Glomerular endothelial cell (primary cell): Measurements from ENCODE around the gene UBE2C. TPM values are rescaled to one million over a fixed set of nuclear protein-coding genes. Genes with fewer than 3 reads are reported as not detected.

ENCODE experiments used
- DNase-seq: peaks from one replicate; pipeline ENCODE4 v3.0.0-alpha.2; 2011; ENCODE audit warnings: low read depth, low spot score; ENCODE audit errors: extremely low read depth
- total RNA-seq: library from RNA; depleted of rRNA; stranded (reverse); fragments of >200 nt; gene quantifications from 2 replicates; pipeline ENCODE4 v1.2.3, GENCODE V29; 2015

The UBE2C gene
- total RNA-seq, 1 donor from 2014 or later = 38.3 TPM

GRCh38 chr20:45832619-45833018 lies 20.2 kb downstream of the UBE2C start:
- DNase-seq = no peak

- DNase-seq = no peak
Measured at GRCh38 chr20:45833030-45833882, 20.8 kb downstream of the UBE2C start, which contains the start of gene SNX21. SNX21 (plus strand) TSS chr20:45833799; CDS start chr20:45833920, 121 bp downstream.

- DNase-seq = no peak
Measured at GRCh38 chr20:45833883-45834796, 21.7 kb downstream of the UBE2C start.

- no peak for DNase-seq
Measured at GRCh38 chr20:45834797-45835161, 22.3 kb downstream of the UBE2C start.

GRCh38 chr20:45835329-45835765 lies 22.9 kb downstream of the UBE2C start:
- no peak for DNase-seq

- no peak for DNase-seq
Measured at GRCh38 chr20:45835825-45836224, 23.4 kb downstream of the UBE2C start.

- no peak for DNase-seq
Measured at GRCh38 chr20:45836841-45837240, 24.4 kb downstream of the UBE2C start.

GRCh38 chr20:45840700-45841198 lies 28.3 kb downstream of the UBE2C start:
- no peak for DNase-seq

- no peak for DNase-seq
Measured at GRCh38 chr20:45841407-45842129, 29.1 kb downstream of the UBE2C start.

- DNase-seq = no peak
Measured at GRCh38 chr20:45842169-45842812, 29.8 kb downstream of the UBE2C start.

- DNase-seq = no peak
Measured at GRCh38 chr20:45843506-45843905, 31.1 kb downstream of the UBE2C start.

GRCh38 chr20:45845452-45845851 lies 33.0 kb downstream of the UBE2C start:
- DNase-seq = no peak

GRCh38 chr20:45848421-45848820 lies 36.0 kb downstream of the UBE2C start:
- DNase-seq = no peak

GRCh38 chr20:45848969-45849582 lies 36.6 kb downstream of the UBE2C start:
- DNase-seq = no peak

- DNase-seq = no peak
Measured at GRCh38 chr20:45850238-45850637, 37.8 kb downstream of the UBE2C start.

GRCh38 chr20:45850926-45851325 lies 38.5 kb downstream of the UBE2C start:
- no peak for DNase-seq

GRCh38 chr20:45851501-45851900 lies 39.1 kb downstream of the UBE2C start:
- DNase-seq = no peak

- DNase-seq = no peak
Measured at GRCh38 chr20:45852326-45852725, 39.9 kb downstream of the UBE2C start.

GRCh38 chr20:45853484-45853883 lies 41.0 kb downstream of the UBE2C start:
- DNase-seq = no peak
